Panc1 (cell line): ENCODE data around the gene ASB11.

Source experiments
- CTCF ChIP-seq: fragments of 450-650 bp; IDR thresholded peaks from 2 replicates; pipeline ENCODE4 v1.5.1; 2017; ENCODE audit warnings: mild to moderate bottlenecking
- TF ChIP-seq, protein P1 (sequence below), 2 experiments: IDR thresholded peaks; 2 replicates each; pipeline ENCODE4 v1.6.1; 2011 to 2012; ENCODE audit warnings: low read depth in 2 of 2, control low read depth in 1 of 2, low read length in 1 of 2, mild to moderate bottlenecking in 1 of 2, moderate library complexity in 1 of 2; ENCODE audit not compliant: insufficient read depth in 1 of 2

GRCh38 chrX:15235001-15235400, 80.4 kb downstream of the ASB11 start:
- no peak for TF ChIP-seq CTCF
- TF ChIP-seq, protein P1, sequence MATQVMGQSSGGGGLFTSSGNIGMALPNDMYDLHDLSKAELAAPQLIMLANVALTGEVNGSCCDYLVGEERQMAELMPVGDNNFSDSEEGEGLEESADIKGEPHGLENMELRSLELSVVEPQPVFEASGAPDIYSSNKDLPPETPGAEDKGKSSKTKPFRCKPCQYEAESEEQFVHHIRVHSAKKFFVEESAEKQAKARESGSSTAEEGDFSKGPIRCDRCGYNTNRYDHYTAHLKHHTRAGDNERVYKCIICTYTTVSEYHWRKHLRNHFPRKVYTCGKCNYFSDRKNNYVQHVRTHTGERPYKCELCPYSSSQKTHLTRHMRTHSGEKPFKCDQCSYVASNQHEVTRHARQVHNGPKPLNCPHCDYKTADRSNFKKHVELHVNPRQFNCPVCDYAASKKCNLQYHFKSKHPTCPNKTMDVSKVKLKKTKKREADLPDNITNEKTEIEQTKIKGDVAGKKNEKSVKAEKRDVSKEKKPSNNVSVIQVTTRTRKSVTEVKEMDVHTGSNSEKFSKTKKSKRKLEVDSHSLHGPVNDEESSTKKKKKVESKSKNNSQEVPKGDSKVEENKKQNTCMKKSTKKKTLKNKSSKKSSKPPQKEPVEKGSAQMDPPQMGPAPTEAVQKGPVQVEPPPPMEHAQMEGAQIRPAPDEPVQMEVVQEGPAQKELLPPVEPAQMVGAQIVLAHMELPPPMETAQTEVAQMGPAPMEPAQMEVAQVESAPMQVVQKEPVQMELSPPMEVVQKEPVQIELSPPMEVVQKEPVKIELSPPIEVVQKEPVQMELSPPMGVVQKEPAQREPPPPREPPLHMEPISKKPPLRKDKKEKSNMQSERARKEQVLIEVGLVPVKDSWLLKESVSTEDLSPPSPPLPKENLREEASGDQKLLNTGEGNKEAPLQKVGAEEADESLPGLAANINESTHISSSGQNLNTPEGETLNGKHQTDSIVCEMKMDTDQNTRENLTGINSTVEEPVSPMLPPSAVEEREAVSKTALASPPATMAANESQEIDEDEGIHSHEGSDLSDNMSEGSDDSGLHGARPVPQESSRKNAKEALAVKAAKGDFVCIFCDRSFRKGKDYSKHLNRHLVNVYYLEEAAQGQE (IDR thresholded peaks at IDR 0.05; ENCODE audit: insufficient read depth in 1 of 2, low read depth in 2 of 2, low read length in 1 of 2): no peak
